ENCODE data around the gene VEZT. TPM values are rescaled to one million over a fixed set of nuclear protein-coding genes. Genes with fewer than 3 reads are reported as not detected.

The VEZT gene
- polyA plus RNA-seq, 4 donors, result 11.3 to 49.7 (median 18.1) TPM

GRCh38 chr12:95212586-95212985 is 5.0 kb upstream of the VEZT start:
- DNase-seq, result no peak
- Histone ChIP-seq H3K27ac (ENCODE audit: low read depth in 1 of 3, low read length in 2 of 3) (no peak overlapping the region), H3K9me3 (ENCODE audit: control insufficient read depth in 2 of 2, insufficient read depth in 1 of 2, low read depth in 1 of 2, low read length in 1 of 2) (no peaks in the 10 kb centered on the region), H3K36me3 (ENCODE audit: control insufficient read depth in 3 of 3, insufficient read depth in 2 of 3, low read depth in 1 of 3, low read length in 3 of 3) (peaks cover 0 to 4% (median 0%) of the 10 kb centered on the region in 3 donors), H3K4me3 (ENCODE audit: low read depth in 1 of 3, low read length in 3 of 3) (no peak overlapping the region), H3K27me3 (ENCODE audit: control insufficient read depth in 3 of 3, insufficient read depth in 3 of 3, low read length in 3 of 3) (no peaks in the 10 kb centered on the region), H3K4me1 (ENCODE audit: control insufficient read depth in 3 of 3, insufficient read depth in 2 of 3, low read depth in 1 of 3, low read length in 2 of 3) (peaks cover 0 to 4% (median 0%) of the 10 kb centered on the region in 3 donors)
- WGBS, 3 donors, result 79 to 82% (median 79%) methylated on average over 4 of the region's 4 CpGs
- no peak for FAIRE-seq

- DNase-seq (no peak), FAIRE-seq (no peak)
- H3K4me3 ChIP-seq (ENCODE audit: low read depth in 1 of 3, low read length in 3 of 3), result no peak overlapping the region
- H3K27me3 ChIP-seq (ENCODE audit: control insufficient read depth in 3 of 3, insufficient read depth in 3 of 3, low read length in 3 of 3), result no peaks in the 10 kb centered on the region
- H3K36me3 ChIP-seq (ENCODE audit: control insufficient read depth in 3 of 3, insufficient read depth in 2 of 3, low read depth in 1 of 3, low read length in 3 of 3), result no peaks in the 10 kb centered on the region
- WGBS, 3 donors, result 93 to 94% (median 94%) methylated on average over 4 of the region's 4 CpGs
- peaks cover 0 to 4% (median 0%) of the 10 kb centered on the region in 3 donors for H3K4me1 ChIP-seq (ENCODE audit: control insufficient read depth in 3 of 3, insufficient read depth in 2 of 3, low read depth in 1 of 3, low read length in 2 of 3)
- no peak overlapping the region for H3K27ac ChIP-seq (ENCODE audit: low read depth in 1 of 3, low read length in 2 of 3)
- no peaks in the 10 kb centered on the region for H3K9me3 ChIP-seq (ENCODE audit: control insufficient read depth in 2 of 2, insufficient read depth in 1 of 2, low read depth in 1 of 2, low read length in 1 of 2)
Observed at GRCh38 chr12:95213119-95213518, 4.5 kb upstream of the VEZT start.

GRCh38 chr12:95213928-95214327 is 3.7 kb upstream of the VEZT start:
- no peak for FAIRE-seq
- Histone ChIP-seq H3K27ac (ENCODE audit: low read depth in 1 of 3, low read length in 2 of 3) (no peak overlapping the region), H3K27me3 (ENCODE audit: control insufficient read depth in 3 of 3, insufficient read depth in 3 of 3, low read length in 3 of 3) (no peaks in the 10 kb centered on the region), H3K9me3 (ENCODE audit: control insufficient read depth in 2 of 2, insufficient read depth in 1 of 2, low read depth in 1 of 2, low read length in 1 of 2) (no peaks in the 10 kb centered on the region), H3K4me3 (ENCODE audit: low read depth in 1 of 3, low read length in 3 of 3) (no peak overlapping the region), H3K4me1 (ENCODE audit: control insufficient read depth in 3 of 3, insufficient read depth in 2 of 3, low read depth in 1 of 3, low read length in 2 of 3) (peaks cover 0 to 4% (median 2%) of the 10 kb centered on the region in 3 donors), H3K36me3 (ENCODE audit: control insufficient read depth in 3 of 3, insufficient read depth in 2 of 3, low read depth in 1 of 3, low read length in 3 of 3) (no peaks in the 10 kb centered on the region)
- 75 to 96% (median 80%) methylated on average over 1 of the region's 1 CpG for WGBS, 3 donors
- peak in 1 of 2 donors; percentile 13 for DNase-seq

GRCh38 chr12:95214466-95214865 is 3.1 kb upstream of the VEZT start:
- FAIRE-seq (no peak), DNase-seq (no peak)
- H3K27ac ChIP-seq (ENCODE audit: low read depth in 1 of 3, low read length in 2 of 3), result no peak overlapping the region
- no peak overlapping the region for H3K4me3 ChIP-seq (ENCODE audit: low read depth in 1 of 3, low read length in 3 of 3)
- peaks cover 0 to 4% (median 2%) of the 10 kb centered on the region in 3 donors for H3K4me1 ChIP-seq (ENCODE audit: control insufficient read depth in 3 of 3, insufficient read depth in 2 of 3, low read depth in 1 of 3, low read length in 2 of 3)
- no peaks in the 10 kb centered on the region for H3K36me3 ChIP-seq (ENCODE audit: control insufficient read depth in 3 of 3, insufficient read depth in 2 of 3, low read depth in 1 of 3, low read length in 3 of 3)
- H3K9me3 ChIP-seq (ENCODE audit: control insufficient read depth in 2 of 2, insufficient read depth in 1 of 2, low read depth in 1 of 2, low read length in 1 of 2), result no peaks in the 10 kb centered on the region
- WGBS, 3 donors, result 63 to 77% (median 71%) methylated on average over 3 of the region's 3 CpGs
- no peaks in the 10 kb centered on the region for H3K27me3 ChIP-seq (ENCODE audit: control insufficient read depth in 3 of 3, insufficient read depth in 3 of 3, low read length in 3 of 3)

- peak in 1 of 2 donors; percentile 46 for DNase-seq
- H3K9me3 ChIP-seq (ENCODE audit: control insufficient read depth in 2 of 2, insufficient read depth in 1 of 2, low read depth in 1 of 2, low read length in 1 of 2), result no peaks in the 10 kb centered on the region
- 19 to 33% (median 20%) methylated on average over 1 of the region's 1 CpG for WGBS, 3 donors
- peaks cover 0 to 9% (median 2%) of the 10 kb centered on the region in 3 donors for H3K4me1 ChIP-seq (ENCODE audit: control insufficient read depth in 3 of 3, insufficient read depth in 2 of 3, low read depth in 1 of 3, low read length in 2 of 3)
- no peak for FAIRE-seq
- no peaks in the 10 kb centered on the region for H3K27me3 ChIP-seq (ENCODE audit: control insufficient read depth in 3 of 3, insufficient read depth in 3 of 3, low read length in 3 of 3)
- H3K36me3 ChIP-seq (ENCODE audit: control insufficient read depth in 3 of 3, insufficient read depth in 2 of 3, low read depth in 1 of 3, low read length in 3 of 3), result no peaks in the 10 kb centered on the region
- H3K27ac ChIP-seq (ENCODE audit: low read depth in 1 of 3, low read length in 2 of 3), result peak overlapping the region in 1 of 3 donors; percentile 95
- peak overlapping the region in 1 of 3 donors; percentile 95 for H3K4me3 ChIP-seq (ENCODE audit: low read depth in 1 of 3, low read length in 3 of 3)
Observed at GRCh38 chr12:95215949-95216348, 1.7 kb upstream of the VEZT start.

- Histone ChIP-seq H3K36me3 (ENCODE audit: control insufficient read depth in 3 of 3, insufficient read depth in 2 of 3, low read depth in 1 of 3, low read length in 3 of 3) (peaks cover 0 to 3% (median 0%) of the 10 kb centered on the region in 3 donors), H3K4me3 (ENCODE audit: low read depth in 1 of 3, low read length in 3 of 3) (peak overlapping the region; percentile 88 to 95 (median 94)), H3K4me1 (ENCODE audit: control insufficient read depth in 3 of 3, insufficient read depth in 2 of 3, low read depth in 1 of 3, low read length in 2 of 3) (peaks cover 0 to 9% (median 2%) of the 10 kb centered on the region in 3 donors), H3K27me3 (ENCODE audit: control insufficient read depth in 3 of 3, insufficient read depth in 3 of 3, low read length in 3 of 3) (no peaks in the 10 kb centered on the region), H3K27ac (ENCODE audit: low read depth in 1 of 3, low read length in 2 of 3) (peak overlapping the region; percentile 87 to 95 (median 88)), H3K9me3 (ENCODE audit: control insufficient read depth in 2 of 2, insufficient read depth in 1 of 2, low read depth in 1 of 2, low read length in 1 of 2) (no peaks in the 10 kb centered on the region)
- 0 to 1% (median 0%) methylated on average over 41 to 45 of the region's 45 CpGs for WGBS, 3 donors
- FAIRE-seq (no peak), DNase-seq (peak; percentile 33 to 78)
Observed at GRCh38 chr12:95216711-95217376, 763 bp upstream of the VEZT start.

GRCh38 chr12:95218150-95219133 is 835 bp downstream of the VEZT start:
- no peaks in the 10 kb centered on the region for H3K27me3 ChIP-seq (ENCODE audit: control insufficient read depth in 3 of 3, insufficient read depth in 3 of 3, low read length in 3 of 3)
- peak overlapping the region; percentile 71 to 95 (median 94) for H3K4me3 ChIP-seq (ENCODE audit: low read depth in 1 of 3, low read length in 3 of 3)
- H3K9me3 ChIP-seq (ENCODE audit: control insufficient read depth in 2 of 2, insufficient read depth in 1 of 2, low read depth in 1 of 2, low read length in 1 of 2), result no peaks in the 10 kb centered on the region
- 1% methylated on average over 34 to 35 of the region's 35 CpGs for WGBS, 3 donors
- H3K27ac ChIP-seq (ENCODE audit: low read depth in 1 of 3, low read length in 2 of 3), result peak overlapping the region; percentile 64 to 97 (median 92)
- FAIRE-seq (no peak), DNase-seq (peak; percentile 65 to 81)
- peaks cover 0 to 3% (median 0%) of the 10 kb centered on the region in 3 donors for H3K36me3 ChIP-seq (ENCODE audit: control insufficient read depth in 3 of 3, insufficient read depth in 2 of 3, low read depth in 1 of 3, low read length in 3 of 3)
- peaks cover 0 to 9% (median 2%) of the 10 kb centered on the region in 3 donors for H3K4me1 ChIP-seq (ENCODE audit: control insufficient read depth in 3 of 3, insufficient read depth in 2 of 3, low read depth in 1 of 3, low read length in 2 of 3)

GRCh38 chr12:95220190-95220589 is 2.6 kb downstream of the VEZT start:
- H3K4me3 ChIP-seq (ENCODE audit: low read depth in 1 of 3, low read length in 3 of 3), result no peak overlapping the region
- no peaks in the 10 kb centered on the region for H3K9me3 ChIP-seq (ENCODE audit: control insufficient read depth in 2 of 2, insufficient read depth in 1 of 2, low read depth in 1 of 2, low read length in 1 of 2)
- 85 to 93% (median 86%) methylated on average over 4 of the region's 4 CpGs for WGBS, 3 donors
- peaks cover 0 to 12% (median 0%) of the 10 kb centered on the region in 3 donors for H3K36me3 ChIP-seq (ENCODE audit: control insufficient read depth in 3 of 3, insufficient read depth in 2 of 3, low read depth in 1 of 3, low read length in 3 of 3)
- FAIRE-seq (no peak), DNase-seq (no peak)
- H3K4me1 ChIP-seq (ENCODE audit: control insufficient read depth in 3 of 3, insufficient read depth in 2 of 3, low read depth in 1 of 3, low read length in 2 of 3), result peaks cover 0 to 9% (median 2%) of the 10 kb centered on the region in 3 donors
- no peak overlapping the region for H3K27ac ChIP-seq (ENCODE audit: low read depth in 1 of 3, low read length in 2 of 3)
- H3K27me3 ChIP-seq (ENCODE audit: control insufficient read depth in 3 of 3, insufficient read depth in 3 of 3, low read length in 3 of 3), result no peaks in the 10 kb centered on the region

All from small intestine (tissue), 7 donors.